GM18517 (cell line): ENCODE results near the gene HNRNPR.
A peak's percentile ranks its signal among the peaks of the same experiment; 100 is the strongest.
"Not testable (repeated sequence)": the region's sequence is repeated elsewhere in the genome, so short reads cannot be mapped to it uniquely, and the experiment has no call there.

Source experiments
- ATAC-seq: cut with Tn5 transposase; IDR thresholded peaks from one replicate; pipeline ENCODE4 v1.9.1; 2021; ENCODE audit warnings: mild to moderate bottlenecking, moderate library complexity; ENCODE audit not compliant: unreplicated experiment

The HNRNPR gene

DNA sequence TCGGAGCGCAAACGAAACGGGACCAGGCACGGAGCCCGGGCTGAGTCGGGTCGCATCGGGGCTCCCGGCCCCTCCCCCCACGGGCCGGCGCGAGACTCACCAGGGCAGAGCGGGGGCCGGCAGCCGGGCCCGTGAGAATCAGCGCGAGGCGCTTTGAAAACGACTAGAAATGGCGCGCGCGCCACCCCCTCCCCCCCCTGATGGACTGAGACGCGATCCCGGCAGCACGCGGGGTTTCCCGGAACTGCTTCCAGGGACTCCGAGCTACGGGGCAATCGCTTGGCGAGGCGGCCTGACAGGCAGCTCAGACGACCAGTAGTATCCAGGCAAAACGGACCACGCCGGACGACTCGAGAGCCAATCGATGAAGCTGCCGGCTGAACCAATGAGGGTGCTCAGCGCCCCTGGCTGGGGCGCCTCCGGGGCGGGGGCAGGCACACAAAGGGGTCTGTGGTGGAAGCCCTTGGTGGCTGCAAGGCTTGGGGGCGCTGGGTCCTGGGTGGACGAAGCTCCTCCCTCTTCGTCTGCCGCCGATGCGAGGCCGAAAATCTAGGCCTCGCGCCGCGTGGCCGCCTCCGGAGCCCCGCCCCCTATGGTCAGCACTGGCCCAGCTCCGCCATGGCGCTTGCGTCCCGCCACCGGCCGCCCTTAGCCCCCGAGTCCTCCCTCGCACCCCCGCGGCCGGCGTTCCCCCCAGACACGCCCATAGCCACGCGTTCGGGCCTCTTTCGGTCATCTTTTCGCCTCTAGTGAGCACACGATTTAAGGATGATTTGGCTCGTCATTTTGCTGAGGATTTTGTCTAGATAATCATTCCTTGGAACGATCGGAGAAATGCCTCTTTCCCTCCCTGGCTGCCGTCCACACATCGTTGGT lies at the start of gene HNRNPR:
TSS of gene HNRNPR (minus strand) at position 174 of the 876 bp plus-strand sequence. CDS start 3,276 bp downstream, outside the sequence.
- peak; percentile 80 for ATAC-seq

DNA sequence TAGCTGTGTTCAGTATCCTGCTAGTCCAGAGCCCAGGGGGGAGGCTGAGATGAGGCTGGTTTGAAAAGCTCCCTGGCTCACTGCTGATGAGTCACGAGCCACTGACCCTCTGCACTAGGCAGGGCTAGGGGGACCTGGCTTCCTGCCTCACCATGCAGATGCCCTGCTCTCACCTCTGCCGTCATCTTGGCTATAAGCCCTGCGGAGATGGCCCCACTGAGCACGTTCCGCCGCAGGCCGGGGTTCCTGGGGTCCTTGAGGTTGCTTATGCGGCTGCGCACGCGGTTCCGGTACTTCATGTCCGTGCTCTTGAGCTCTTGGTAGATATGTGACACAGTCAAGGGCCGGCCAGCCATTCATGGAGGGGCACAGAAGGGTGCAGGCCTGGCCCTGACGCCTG lies 49.6 kb upstream of the HNRNPR start:
- ATAC-seq: no peak

DNA sequence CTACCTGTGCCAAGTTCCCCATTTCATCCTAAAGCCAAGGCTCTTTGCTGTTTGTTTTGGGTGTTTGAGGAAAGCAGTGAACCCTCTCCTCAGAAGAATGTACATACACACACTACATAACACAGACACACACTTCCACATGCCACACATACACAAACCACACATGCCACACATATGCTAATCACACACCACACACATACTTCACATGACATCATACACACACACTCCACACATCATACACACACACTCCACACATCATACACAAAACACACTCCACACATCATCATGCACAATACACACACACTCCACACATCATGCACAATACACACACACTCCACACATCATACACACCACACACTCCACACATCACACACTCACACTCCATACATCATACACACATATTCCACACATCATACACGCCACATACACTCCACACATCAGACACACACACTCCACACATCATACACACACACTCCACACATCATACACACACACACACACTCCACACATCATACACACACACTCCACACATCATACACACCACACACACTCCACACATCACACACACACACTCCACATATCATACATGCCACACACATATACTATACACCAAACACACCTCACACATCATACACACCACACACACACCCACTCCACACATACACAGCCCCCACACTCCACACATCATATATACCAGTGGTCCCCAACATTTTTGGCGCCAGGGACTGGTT lies 48.2 kb upstream of the HNRNPR start:
- ATAC-seq: no peak

DNA sequence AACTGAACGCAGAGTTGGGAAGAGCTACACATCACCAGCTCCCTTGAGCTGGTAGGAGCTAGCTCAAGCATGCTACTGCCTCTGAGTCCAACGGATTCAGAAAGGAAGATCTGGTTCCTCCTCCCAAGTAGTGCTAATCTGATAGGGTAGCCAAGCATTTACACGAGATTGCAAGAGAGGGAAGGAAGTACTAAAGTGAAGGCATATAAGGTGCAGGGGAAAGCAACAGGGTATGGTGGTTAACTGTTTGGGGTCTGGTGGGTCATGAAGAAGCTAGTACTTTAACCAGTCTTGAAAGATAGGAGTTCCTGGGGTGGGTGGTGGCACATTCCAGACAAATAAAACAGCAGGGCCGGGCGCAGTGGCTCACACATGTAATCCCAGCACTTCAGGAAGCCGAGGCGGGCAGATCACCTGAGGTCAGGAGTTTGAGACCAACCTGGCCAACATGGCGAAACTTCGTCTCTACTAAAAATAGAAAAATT lies 45.8 kb upstream of the HNRNPR start:
- no peak for ATAC-seq

DNA sequence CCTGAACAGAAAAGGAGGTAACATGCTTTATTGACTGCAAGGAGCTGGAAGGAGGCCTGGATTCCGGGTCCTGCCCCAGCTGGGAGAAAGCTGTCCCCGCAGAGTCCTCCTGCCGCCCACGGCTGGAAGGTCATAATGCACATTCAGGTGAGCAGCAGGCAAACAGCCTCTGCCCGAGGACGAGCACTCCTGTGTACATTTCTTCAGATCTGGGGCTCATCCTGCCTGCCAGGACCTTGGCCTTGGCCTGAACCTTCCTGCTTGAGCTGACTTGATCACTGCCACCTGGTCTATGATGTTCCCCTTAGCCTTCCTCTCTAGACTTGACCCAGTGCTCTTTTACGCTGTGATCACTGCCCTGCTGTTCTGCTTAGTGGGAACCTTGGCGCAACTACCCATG lies 43.4 kb upstream of the HNRNPR start:
- ATAC-seq: no peak

DNA sequence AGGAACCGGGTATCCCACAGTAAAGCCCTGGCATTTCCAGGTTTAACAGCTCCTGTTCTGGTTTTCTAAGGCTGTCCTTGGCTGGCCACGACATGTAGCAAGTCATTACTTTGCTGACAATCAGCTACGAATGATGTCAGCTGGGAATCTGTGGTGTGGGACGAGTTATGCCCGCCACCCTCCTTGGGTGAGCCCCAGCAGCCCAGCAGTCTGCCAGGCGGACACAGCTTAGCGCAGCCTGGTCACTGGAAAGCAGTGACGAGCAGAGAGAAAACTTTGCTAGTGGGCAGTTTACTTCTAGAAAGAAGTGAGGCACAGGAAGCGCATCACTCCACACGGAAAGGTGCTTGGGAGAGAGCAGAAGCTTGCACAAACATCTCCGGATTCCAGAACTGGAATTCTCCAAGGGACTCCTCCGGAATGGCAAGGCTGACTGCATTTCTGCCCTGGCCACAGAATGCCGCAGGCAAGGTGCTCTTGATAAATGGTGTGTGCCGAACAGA lies 41.1 kb upstream of the HNRNPR start:
- no peak for ATAC-seq

DNA sequence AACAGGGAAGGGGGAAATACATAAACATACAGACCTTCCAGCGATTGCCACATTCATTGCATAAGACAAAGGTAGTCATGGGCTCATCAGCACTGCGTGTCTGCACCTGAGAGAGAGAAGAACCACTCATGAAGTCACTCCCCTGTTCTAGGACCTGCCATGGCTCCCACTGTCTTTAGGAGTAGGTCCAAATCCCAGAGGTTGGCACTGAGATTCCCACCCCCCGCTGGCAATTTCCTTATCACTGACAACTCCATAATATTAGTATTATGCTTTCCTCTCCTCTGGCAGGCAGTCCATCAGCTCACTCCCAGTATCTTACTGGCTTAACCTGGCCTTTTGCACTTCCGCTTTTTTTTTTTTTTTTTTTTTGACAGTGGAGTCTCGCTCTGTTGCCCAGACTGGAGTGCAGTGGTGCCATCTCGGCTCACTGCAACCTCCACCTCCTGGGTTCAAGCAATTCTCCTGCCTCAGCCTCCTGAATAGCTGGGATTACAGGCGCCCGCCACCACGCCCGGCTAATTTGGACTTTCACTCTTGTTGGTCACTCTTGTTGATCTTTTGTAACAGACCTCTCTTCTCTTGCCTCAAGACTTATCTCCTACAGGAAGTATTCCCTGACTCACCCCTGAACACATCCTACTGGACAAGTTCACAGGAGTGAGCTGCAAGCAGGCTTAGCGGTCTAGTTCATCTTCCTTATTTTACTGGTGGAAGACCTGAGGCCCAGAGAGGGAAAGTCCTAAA lies 40.4 kb upstream of the HNRNPR start:
- ATAC-seq: no peak

DNA sequence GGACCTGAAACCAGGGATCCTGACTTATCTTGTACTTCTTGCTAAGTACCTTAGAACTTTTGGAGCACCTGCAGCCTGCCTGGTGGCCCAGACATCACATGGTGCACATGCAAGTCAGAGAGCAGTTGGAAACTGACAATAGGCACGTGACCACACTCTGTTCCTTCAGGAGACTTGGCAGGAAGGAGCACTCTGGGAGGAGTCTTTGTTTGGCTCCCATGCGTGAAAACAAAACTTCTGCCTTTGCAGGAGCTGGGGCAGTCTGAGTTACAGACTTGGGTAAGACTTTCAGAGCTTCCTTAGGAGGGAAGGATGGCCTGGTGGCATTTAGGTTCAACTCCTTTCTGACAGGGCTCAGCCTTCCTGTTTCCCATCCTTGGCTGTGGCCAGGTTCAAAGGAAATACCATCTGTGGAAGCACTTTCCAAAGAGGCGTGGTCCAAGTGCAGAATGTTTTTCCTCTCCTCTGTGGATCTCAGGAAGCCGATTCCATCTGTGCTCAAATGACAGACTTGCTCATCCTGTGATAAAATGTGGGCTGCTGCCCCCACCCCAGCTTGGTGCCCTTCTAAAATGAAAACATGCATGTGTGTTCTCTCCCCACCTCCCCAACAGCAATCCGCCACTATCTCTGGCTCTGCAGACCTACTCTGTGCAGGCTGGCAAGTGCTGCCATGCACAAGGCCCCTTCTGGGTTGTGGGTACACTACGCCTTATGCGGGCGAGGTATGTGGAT lies 39.7 kb upstream of the HNRNPR start:
- no peak for ATAC-seq

DNA sequence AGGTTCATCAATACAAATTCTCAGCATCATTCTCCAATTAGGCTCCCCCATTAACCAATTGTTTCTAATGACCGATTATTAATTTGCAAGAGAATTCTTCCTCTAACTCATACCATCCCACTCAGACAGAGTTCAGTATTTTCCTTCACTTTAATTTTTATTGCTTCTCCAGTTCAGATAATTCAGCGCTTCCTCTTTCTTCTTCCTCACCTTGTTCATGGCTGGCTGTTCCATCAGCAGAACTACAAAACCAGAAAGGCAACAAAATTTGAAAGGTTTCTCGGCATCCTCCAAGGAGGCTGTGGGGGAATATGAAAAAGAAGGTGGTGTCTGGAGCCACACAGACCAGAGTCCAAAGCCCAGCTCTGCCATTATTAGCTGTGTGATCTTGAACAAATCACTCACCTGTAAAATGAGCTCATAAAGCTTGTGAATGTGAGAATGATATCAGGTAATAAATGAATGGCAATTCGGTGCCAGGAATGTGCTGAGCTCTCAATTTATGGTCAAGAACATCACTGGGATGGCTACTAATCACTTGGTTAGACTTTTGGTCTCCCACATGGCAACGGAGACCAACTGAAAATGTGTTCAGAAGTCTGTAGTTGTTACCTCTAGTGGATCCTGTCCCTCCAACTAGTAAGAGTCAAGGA lies 37.3 kb upstream of the HNRNPR start:
- ATAC-seq: no peak

DNA sequence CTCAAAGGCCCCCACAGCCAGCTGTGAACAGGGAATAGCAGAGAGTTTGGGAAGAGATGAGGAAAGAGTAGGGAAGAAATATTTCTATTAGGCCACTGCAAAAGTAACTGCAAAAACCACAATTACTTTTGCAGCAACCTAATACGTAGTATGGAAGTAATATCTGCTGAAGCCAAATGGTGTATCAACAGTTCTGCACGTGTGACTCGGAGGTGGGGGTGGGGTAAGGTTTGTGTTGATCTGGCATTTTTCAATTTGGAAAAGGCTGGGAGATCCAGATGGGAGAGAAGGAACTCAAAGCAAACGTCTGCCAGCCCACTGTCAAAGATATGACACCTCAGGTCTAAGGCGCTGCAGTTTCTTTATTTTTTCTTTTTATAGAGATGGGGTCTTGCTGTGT lies 36.6 kb upstream of the HNRNPR start:
- ATAC-seq: no peak

DNA sequence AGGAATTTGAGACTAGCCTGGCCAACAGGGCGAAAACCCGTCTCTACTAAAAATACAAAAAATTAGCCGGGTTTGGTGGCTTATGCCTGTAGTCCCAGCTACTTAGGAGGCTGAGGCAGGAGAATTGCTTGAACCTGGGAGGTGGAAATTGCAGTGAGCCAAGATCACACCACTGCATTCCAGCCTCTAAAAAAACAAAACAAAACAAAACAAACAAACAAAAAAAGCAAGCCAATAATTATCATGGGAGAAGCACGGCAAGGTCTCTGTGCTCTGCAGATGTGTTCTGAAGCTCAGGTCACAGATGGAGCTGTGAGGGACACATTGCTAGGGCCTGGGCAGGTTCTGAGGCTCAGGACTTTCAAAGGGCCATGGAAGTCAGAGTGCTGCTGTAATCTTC lies 36.2 kb upstream of the HNRNPR start:
- ATAC-seq: not testable (repeated sequence)

DNA sequence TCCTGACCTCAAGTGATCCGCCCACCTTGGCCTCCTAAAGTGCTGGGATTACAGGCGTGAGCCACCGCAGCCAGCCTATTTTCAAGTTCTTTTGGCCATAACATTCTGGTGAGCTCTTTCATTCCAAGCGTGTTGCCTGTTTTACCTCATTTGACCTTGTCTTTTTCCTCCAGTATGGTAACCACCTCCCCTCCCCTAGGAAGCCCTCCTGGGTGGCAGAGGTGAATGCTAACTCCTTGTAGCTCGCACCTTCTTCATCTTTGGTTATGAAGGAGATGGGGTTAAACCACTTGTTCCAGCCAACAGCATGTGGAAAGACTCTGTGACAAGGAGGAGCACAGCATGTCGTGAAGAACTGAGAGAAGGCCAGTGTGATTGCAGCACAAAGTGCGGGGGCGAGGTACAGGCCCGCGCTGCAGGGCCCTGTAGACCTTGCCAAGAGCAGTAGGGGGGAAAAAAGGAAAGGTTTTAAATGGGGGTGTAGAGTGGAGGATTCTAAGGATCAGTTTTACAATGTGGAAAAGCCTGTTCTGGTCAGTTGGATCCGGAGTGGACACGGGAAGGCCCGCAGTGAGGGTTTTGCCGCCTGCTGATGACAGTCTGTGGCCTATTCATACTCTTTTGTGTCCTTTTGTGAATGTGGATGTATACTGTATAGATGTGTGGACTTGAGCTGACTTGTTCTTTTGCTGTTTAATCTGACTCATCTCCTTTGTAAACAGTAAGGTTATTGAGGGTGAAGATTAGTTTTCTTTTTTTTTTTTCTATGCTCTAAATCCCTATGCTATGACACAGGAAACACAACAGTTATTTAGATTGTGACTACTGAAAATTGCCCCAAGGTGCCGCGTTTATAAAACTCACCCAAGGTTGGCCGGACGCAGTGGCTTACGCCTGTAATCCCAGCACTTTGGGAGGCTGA lies 33.1 kb upstream of the HNRNPR start:
- ATAC-seq: no peak

DNA sequence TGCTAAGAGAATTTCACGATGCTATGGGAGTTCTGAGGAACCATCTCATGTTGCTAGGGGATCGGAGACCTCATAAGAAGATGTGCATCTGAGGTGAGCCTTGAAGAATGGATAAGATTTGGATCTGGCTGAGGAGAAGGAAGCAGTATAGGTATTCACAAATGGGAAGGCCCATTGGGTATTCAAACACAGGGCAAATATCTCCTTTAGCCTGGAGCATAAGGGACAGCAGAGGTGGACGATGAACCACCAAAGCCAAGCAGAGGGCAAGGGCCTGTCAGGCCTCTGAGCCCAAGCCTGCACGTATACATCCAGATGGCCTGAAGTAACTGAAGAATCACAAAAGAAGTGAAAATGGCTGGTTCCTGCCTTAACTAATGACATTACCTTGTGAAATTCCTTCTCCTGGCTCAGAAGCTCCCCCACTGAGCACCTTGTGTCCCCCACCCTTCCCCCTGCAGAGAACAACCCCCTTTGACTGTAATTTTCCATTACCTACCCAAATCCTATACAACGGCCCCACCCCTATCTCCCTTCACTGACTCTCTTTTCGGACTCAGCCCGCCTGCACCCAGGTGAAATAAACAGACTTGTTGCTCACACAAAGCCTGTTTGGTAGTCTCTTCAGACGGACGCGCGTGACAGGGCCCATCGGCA lies 30.1 kb upstream of the HNRNPR start:
- ATAC-seq: not testable (repeated sequence)

DNA sequence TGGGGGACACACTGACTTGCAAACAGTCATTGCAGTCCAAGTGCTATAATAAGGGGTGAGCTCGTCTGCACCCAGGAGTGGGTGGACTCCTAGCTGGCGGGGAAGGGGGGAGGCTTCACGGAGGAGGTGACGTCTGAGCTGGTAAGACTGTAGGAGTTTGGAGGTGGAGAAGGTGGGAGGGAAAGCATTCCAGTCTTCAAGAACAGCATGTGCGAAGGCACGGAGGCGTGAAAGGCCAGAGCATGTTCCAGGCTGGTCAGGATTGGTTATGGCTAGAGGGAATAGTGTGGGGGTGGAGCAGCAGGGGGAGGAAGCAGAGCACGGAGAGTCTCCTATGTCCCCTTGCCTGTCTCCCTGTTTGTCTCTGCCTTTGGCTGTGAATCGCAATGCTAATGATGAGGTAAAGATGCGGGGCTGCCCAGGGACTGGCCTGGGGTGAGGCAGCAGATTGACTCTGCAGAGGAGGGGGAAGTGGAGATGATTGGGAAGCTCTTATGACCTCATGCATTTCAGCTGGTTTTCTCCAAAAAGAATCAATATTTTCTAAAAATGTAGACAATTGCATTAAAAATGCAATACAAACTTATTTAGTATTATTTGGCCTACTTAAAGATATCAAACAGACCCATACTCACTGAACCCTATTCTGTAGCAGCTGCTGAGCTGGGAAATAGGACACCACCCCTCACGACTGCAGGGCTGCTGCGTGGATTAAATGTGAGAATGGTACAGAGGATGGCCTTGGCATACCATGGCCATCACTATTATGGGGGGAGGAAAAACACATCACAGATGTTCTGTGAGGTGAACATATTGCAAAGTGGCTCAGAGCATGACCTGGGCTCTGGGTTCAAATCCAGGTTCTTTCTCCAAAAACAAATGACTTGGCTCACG lies 28.1 kb upstream of the HNRNPR start:
- no peak for ATAC-seq

DNA sequence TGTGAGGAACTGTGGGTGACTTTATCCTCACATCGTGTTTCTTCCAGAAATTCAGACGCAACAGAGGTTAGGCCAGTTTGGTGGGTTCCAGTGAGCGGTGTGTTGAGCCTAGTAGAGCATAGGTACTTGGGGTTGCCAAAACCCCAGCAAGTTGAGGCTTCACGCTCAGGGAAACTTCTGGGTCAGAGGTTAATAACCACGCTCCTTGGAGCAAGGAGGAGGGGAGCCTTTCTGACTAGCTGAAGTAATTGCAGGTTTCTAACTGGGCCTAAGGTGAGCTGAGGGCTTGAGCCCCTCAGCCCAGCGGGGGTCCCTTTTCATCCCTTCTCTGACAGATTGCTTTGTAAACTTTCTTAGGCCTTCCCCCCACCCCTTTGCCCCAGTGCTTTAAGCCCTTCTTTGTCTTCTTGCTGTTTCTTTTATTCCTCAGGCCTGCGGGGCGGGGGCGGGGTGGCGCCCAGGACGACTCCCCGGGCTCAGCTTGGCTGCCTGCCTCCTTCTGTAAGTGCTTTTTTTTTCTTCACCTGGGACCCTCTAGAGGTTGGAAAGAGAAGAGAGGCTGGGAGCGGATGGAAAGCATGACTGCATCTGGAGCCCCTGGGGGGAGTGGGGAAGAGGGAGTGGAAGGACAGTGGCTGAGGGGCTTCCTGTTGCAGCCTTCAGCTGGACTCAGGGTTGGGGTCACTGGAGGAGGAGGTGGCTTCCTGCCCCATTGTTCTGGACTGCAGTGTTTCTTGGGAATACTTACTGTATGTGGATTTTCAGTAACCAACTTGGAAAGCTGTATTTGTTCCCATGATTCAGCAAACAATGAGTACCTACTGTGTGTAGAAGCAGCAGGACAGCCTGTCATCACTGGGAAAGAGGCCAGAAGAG lies 26.9 kb upstream of the HNRNPR start:
- no peak for ATAC-seq

DNA sequence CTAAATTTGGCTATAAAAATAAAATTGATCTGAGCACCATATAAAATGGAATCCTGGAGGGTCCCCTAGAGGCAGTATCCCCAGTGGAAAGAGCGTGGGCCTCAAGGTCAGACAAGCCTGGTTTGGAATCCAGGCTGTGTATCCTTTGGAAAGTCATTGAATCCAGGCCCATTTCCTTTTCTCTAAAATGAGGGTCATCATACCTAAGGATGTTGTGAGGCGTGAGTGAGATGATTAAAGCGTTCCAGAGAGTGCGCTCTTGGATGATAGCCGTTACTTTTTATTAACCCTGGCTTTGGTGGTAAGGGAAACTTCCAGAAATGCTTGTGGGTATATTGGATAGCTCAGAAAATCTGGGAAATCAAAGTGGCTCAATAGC lies 26.2 kb upstream of the HNRNPR start:
- no peak for ATAC-seq
